Measurements from ENCODE around the gene TTLL4. TPM values are rescaled to one million over a fixed set of nuclear protein-coding genes. Genes with fewer than 3 reads are reported as not detected.

TTLL4 gene
- total RNA-seq, 1 donor from 2014 or later = 93.4 TPM

GRCh38 chr2:218664653-218665052, 46.0 kb upstream of the TTLL4 start:
- intact Hi-C loops (cut with DNase I) = no loop called here
- Histone ChIP-seq H3K36me3 (peaks cover 67 to 68% of the 10 kb centered on the region in 2 donors), H3K4me1 (peaks cover 0 to 4% of the 10 kb centered on the region in 2 donors), H3K27ac (no peak overlapping the region), H3K9me3 (no peaks in the 10 kb centered on the region), H3K27me3 (no peaks in the 10 kb centered on the region), H3K4me3 (no peak overlapping the region)
- no peak for DNase-seq (ENCODE audit: low spot score in 2 of 2)
- no peak for TF ChIP-seq CTCF (IDR thresholded peaks at IDR 0.05)

GRCh38 chr2:218671097-218671653, 39.5 kb upstream of the TTLL4 start:
- intact Hi-C loops (cut with DNase I) = no loop called here
- Histone ChIP-seq H3K36me3 (peaks cover 24 to 36% of the 10 kb centered on the region in 2 donors), H3K4me1 (peaks cover 6 to 8% of the 10 kb centered on the region in 2 donors), H3K9me3 (no peaks in the 10 kb centered on the region), H3K4me3 (peak overlapping the region; percentile 77 to 96), H3K27me3 (no peaks in the 10 kb centered on the region), H3K27ac (peak overlapping the region; percentile 80 to 83)
- no peak for DNase-seq (ENCODE audit: low spot score in 2 of 2)
- TF ChIP-seq CTCF (IDR thresholded peaks at IDR 0.05) = no peak

DNA sequence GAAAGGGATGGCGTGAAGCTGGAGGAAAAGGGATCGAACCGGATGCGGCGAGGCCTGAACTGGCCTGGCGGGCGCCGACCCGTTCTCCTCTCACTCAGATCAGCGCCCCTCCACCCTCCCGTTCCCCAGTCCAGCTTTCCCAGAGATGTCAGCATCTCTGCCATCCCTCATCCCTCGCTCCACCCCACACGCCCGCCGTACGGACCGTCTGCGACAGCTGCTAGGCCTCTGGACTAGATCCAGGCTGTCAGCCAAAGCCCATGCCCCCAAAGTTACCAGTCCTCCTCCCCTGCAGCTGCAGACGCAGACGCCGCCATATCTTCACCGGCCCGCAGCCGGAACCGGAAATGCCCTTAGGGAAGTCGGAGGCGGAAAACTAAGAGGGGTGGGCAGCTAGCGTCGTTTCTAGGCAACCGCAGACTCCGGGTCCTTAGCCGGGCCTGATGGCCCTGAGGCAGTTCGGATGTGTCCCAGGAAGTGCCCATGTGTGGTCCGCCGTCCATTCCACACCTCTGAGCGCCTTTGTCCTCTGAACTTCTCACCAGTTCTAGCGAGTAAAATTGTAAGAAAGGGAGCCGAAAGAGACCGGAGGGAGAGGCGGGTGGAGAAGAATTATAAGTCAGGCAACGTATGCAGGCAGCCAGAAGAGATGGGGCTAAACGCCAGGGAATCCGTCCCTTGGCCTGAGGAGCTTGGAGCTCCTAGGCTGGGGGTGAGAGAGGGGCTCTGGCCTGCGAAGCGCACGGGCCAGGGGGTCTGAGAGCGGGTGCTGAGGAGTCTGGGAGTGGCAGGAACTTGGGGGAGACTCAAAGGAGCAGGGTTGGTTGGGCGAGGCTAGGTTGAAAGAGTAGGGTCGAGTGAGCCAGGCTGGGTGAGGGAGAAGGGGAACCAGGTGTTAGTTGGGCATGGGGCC, 38.7 kb upstream of the TTLL4 start, which contains the start of the genes RNF25 and STK36:
Gene RNF25, minus strand, starts transcription at position 349 of the 913 bp plus-strand sequence. Its CDS starts 32 bp downstream, at position 317.
Gene STK36, plus strand, starts transcription at position 433 of the 913 bp plus-strand sequence. CDS start 744 bp downstream, outside the sequence.
- DNase-seq (ENCODE audit: low spot score in 2 of 2) = peak; percentile 19 to 92
- Histone ChIP-seq H3K4me1 (peaks cover 6 to 8% of the 10 kb centered on the region in 2 donors), H3K36me3 (peaks cover 17 to 30% of the 10 kb centered on the region in 2 donors), H3K4me3 (peak within 1 kb of the TSS; percentile 77 to 96), H3K27me3 (no peaks in the 10 kb centered on the region), H3K9me3 (no peaks in the 10 kb centered on the region), H3K27ac (peak within 1 kb of the TSS; percentile 80 to 83)
- no peak for TF ChIP-seq CTCF (IDR thresholded peaks at IDR 0.05)
- intact Hi-C loops (cut with DNase I) = no loop called here

GRCh38 chr2:218679119-218679518, 31.5 kb upstream of the TTLL4 start:
- DNase-seq (ENCODE audit: low spot score in 2 of 2) = no peak
- Histone ChIP-seq H3K4me3 (no peak overlapping the region), H3K36me3 (peaks cover 21 to 31% of the 10 kb centered on the region in 2 donors), H3K4me1 (no peaks in the 10 kb centered on the region), H3K27ac (no peak overlapping the region), H3K9me3 (no peaks in the 10 kb centered on the region), H3K27me3 (no peaks in the 10 kb centered on the region)
- TF ChIP-seq CTCF (IDR thresholded peaks at IDR 0.05) = no peak
- intact Hi-C loops (cut with DNase I) = no loop called here

DNA sequence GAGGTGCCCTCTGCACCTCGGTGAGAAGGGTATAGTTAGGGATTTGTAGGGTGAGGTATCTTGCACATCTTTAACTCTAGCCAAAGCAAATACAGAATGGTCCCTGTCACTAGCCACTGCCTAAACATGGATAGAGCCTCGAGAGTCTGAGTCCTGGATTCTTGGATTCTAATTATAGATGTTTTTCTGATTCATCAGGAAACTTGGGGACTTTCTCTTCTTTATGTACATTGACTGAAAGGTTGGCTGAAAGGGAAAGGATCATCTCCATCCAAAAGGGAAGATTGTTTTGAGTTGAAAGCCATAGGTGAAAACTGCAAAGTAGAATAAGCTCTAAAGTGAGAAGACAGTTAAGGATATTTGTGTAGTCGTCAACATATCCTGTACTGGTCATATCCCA, 30.6 kb upstream of the TTLL4 start:
- H3K4me3 ChIP-seq = no peak overlapping the region
- H3K4me1 ChIP-seq = no peaks in the 10 kb centered on the region
- no peak for DNase-seq (ENCODE audit: low spot score in 2 of 2)
- H3K9me3 ChIP-seq = no peaks in the 10 kb centered on the region
- TF ChIP-seq CTCF (IDR thresholded peaks at IDR 0.05) = no peak
- intact Hi-C loops (cut with DNase I) = no loop called here
- no peak overlapping the region for H3K27ac ChIP-seq
- no peaks in the 10 kb centered on the region for H3K27me3 ChIP-seq
- H3K36me3 ChIP-seq = peaks cover 21 to 31% of the 10 kb centered on the region in 2 donors

All from ascending aorta (tissue), 2 donors.